Cardiac muscle cell (in vitro differentiated cells and primary cell): Measurements from ENCODE around the gene AHCYL2. TPM values are rescaled to one million over a fixed set of nuclear protein-coding genes. Genes with fewer than 3 reads are reported as not detected.

ENCODE experiments used
- DNase-seq, 2 donors: peaks; one replicate each; pipeline versions ENCODE4 v3.0.0 to v3.0.0-alpha.2; 2010 to 2017; ENCODE audit warnings: low read depth in 1 of 2, low spot score in 1 of 2
- H3K27ac ChIP-seq: fragments of 200-600 bp; sonication (generic); 2 replicates; pipeline ENCODE4 v1.5.1; 2016
- H3K27me3 ChIP-seq: fragments of 200-600 bp; sonication (generic); 2 replicates; pipeline ENCODE4 v1.6.0; 2016; ENCODE audit warnings: control low read depth
- H3K36me3 ChIP-seq: fragments of 200-600 bp; sonication (generic); 2 replicates; pipeline ENCODE4 v1.5.1; 2016; ENCODE audit warnings: control low read depth
- H3K4me1 ChIP-seq: fragments of 200-600 bp; sonication (generic); 2 replicates; pipeline ENCODE4 v1.8.1; 2017; ENCODE audit warnings: low read depth, mild to moderate bottlenecking, mixed run types
- H3K4me3 ChIP-seq: fragments of 200-600 bp; sonication (generic); 2 replicates; pipeline ENCODE4 v1.5.1; 2016; ENCODE audit warnings: mild to moderate bottlenecking
- H3K9me3 ChIP-seq: fragments of 200-600 bp; sonication (generic); 2 replicates; pipeline ENCODE4 v1.5.1; 2017; ENCODE audit warnings: low read depth, mild to moderate bottlenecking, control low read depth
- CTCF ChIP-seq: IDR thresholded peaks from 2 replicates; pipeline ENCODE4 v1.5.1; 2012; ENCODE audit warnings: low read depth, mild to moderate bottlenecking, low read length
- polyA plus RNA-seq: library from polyadenylated mRNA; unstranded; fragments of >200 nt; fragmentation: Nextera tagmentation; extraction: Ambion mirVana; gene quantifications from 2 replicates; pipeline ENCODE4 v1.2.1, GENCODE V29; 2016
- total RNA-seq: library from RNA; depleted of rRNA; stranded (reverse); fragments of >200 nt; gene quantifications from 2 replicates; pipeline ENCODE4 v1.2.3, GENCODE V29; 2016

AHCYL2 gene
- total and polyA plus RNA-seq, 2 experiments from 2014 or later: 28.5 to 30.8 TPM

- no peaks in the 10 kb centered on the region for H3K27me3 ChIP-seq
- no peak for DNase-seq
- no peak overlapping the region for H3K4me3 ChIP-seq
- TF ChIP-seq CTCF: no peak
- H3K4me1 ChIP-seq: peaks cover 42% of the 10 kb centered on the region
- no peak overlapping the region for H3K27ac ChIP-seq
- no peaks in the 10 kb centered on the region for H3K36me3 ChIP-seq
- H3K9me3 ChIP-seq: no peaks in the 10 kb centered on the region
These were observed 162.7 kb downstream of the AHCYL2 start for GRCh38 chr7:129387537-129387936.

DNA sequence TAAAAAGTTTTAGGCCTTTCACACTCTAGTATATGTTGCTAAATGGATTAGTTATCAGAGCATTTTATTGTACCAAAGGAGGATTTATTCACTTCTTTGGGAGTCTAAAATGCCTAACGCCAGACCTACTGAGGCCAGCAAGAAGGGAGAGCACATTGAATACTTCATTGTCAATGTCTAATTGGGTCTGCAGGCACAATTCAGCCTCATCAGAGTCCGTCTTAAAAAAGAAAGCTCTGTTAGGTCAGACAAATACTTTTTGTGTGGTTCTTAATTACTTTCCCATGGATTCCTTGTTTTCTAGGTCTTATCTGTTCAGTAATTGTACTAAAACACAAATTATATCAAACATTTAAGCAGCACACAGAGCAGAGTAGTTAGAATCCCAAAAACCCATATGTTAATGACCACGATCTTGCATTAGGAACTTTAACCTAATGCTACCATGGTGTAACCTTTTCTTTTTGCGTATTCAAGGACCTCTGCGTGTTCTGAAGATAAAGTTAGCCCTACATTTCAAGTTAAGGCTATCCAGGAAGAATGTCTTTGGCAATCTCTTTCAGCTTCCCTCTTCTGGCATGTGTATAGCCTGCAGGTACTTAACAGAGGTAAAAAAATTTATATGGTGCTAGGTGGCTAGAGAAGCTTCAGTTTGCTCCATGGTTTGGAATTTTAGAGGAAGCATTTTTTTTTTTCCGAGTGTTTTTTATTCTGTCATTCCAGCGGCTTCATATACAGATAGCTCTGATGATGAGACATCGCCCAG is 163.7 kb downstream of the AHCYL2 start:
- H3K4me1 ChIP-seq: peaks cover 42% of the 10 kb centered on the region
- H3K27me3 ChIP-seq: no peaks in the 10 kb centered on the region
- no peak overlapping the region for H3K4me3 ChIP-seq
- DNase-seq: no peak
- H3K36me3 ChIP-seq: no peaks in the 10 kb centered on the region
- TF ChIP-seq CTCF: no peak
- H3K27ac ChIP-seq: peak overlapping the region; percentile 56
- H3K9me3 ChIP-seq: no peaks in the 10 kb centered on the region

GRCh38 chr7:129389829-129390228 is 165.0 kb downstream of the AHCYL2 start:
- Histone ChIP-seq H3K4me3 (no peak overlapping the region), H3K27ac (no peak overlapping the region), H3K9me3 (no peaks in the 10 kb centered on the region), H3K4me1 (peaks cover 44% of the 10 kb centered on the region), H3K36me3 (no peaks in the 10 kb centered on the region), H3K27me3 (no peaks in the 10 kb centered on the region)
- no peak for DNase-seq
- no peak for TF ChIP-seq CTCF

DNA sequence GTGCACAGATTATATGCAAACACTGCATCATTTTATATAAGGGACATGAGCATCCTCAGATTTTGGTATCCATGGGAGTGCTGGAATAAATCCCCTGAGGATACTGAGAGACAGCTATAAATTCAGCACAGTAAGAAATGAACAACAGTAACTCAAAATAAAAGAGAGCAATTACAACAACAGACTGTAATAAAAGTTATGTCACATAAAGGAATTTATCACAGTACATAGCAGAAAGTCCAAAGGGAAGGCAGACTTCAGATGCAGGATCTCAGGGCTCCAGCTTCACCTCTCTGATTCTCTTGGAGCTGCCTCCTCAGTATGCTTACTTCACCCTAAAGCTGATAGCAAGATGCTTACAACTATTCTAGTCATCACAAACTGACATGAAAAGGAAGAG is 165.5 kb downstream of the AHCYL2 start:
- no peaks in the 10 kb centered on the region for H3K9me3 ChIP-seq
- DNase-seq: no peak
- no peak overlapping the region for H3K27ac ChIP-seq
- no peak for TF ChIP-seq CTCF
- H3K27me3 ChIP-seq: no peaks in the 10 kb centered on the region
- H3K4me1 ChIP-seq: peaks cover 48% of the 10 kb centered on the region
- H3K4me3 ChIP-seq: no peak overlapping the region
- H3K36me3 ChIP-seq: no peaks in the 10 kb centered on the region

- peak in 1 of 2 donors; percentile 38 for DNase-seq
- no peaks in the 10 kb centered on the region for H3K27me3 ChIP-seq
- no peak overlapping the region for H3K4me3 ChIP-seq
- no peaks in the 10 kb centered on the region for H3K9me3 ChIP-seq
- no peaks in the 10 kb centered on the region for H3K36me3 ChIP-seq
- peak overlapping the region; percentile 97 for H3K27ac ChIP-seq
- no peak for TF ChIP-seq CTCF
- H3K4me1 ChIP-seq: peaks cover 53% of the 10 kb centered on the region
These were observed 166.8 kb downstream of the AHCYL2 start for GRCh38 chr7:129391546-129392171.
